PC-9 (cell line): ENCODE measurements around the gene VWA5A. TPM values are rescaled to one million over a fixed set of nuclear protein-coding genes. Genes with fewer than 3 reads are reported as not detected.

Experiments
- BruUV-seq: library from RNA; stranded (reverse); fragments of 400-500 nt; replicated peaks from 2 replicates; lab custom pipeline; 2021; lab: Mats Ljungman, UMichigan
- CTCF ChIA-PET: fragments of 300-600 bp; sonication (Branson Sonifier 250); formaldehyde crosslinking; loops from one replicate; lab custom pipeline; 2022; ENCODE audit warnings: antibody characterized with exemption; lab: Charles Lee
- POLR2A ChIA-PET: fragments of 300-600 bp; sonication (Branson Sonifier 250); formaldehyde crosslinking; loops from one replicate; lab custom pipeline; 2022; ENCODE audit warnings: antibody characterized with exemption; ENCODE audit not compliant: unreplicated experiment; lab: Charles Lee
- DNase-seq, 2 experiments: peaks; one replicate each; pipeline versions ENCODE4 v3.0.0 to v3.0.0-alpha.2; 2015 to 2022; ENCODE audit warnings: mixed read lengths in 1 of 2
- H2AFZ ChIP-seq: fragments of 200-600 bp; sonication (generic); 2 replicates; pipeline ENCODE4 v1.8.1; 2017; ENCODE audit warnings: antibody characterized with exemption
- H3F3A ChIP-seq: fragments of 200-600 bp; sonication (generic); 2 replicates; pipeline ENCODE4 v1.8.1; 2017; ENCODE audit warnings: antibody characterized with exemption, mild to moderate bottlenecking, low read depth; ENCODE audit not compliant: insufficient read depth
- H3K27ac ChIP-seq: fragments of 200-600 bp; sonication (generic); 2 replicates; pipeline ENCODE4 v1.6.1; 2016; ENCODE audit warnings: mixed run types
- H3K27me3 ChIP-seq: fragments of 200-600 bp; sonication (generic); 2 replicates; pipeline ENCODE4 v1.6.1; 2016; ENCODE audit warnings: low read depth, mixed run types; ENCODE audit not compliant: insufficient read depth
- H3K36me3 ChIP-seq: fragments of 200-600 bp; sonication (generic); 2 replicates; pipeline ENCODE4 v1.6.1; 2016; ENCODE audit warnings: low read depth, mixed run types
- H3K4me1 ChIP-seq: fragments of 200-600 bp; sonication (generic); replicated peaks from 2 replicates; pipeline ENCODE4 v1.6.1; 2016; ENCODE audit warnings: mixed run types; ENCODE audit not compliant: insufficient read depth
- H3K4me2 ChIP-seq: fragments of 200-600 bp; sonication (generic); 2 replicates; pipeline ENCODE4 v1.6.1; 2017; ENCODE audit warnings: mixed run types
- H3K4me3 ChIP-seq: fragments of 200-600 bp; sonication (generic); 2 replicates; pipeline ENCODE4 v1.6.1; 2016; ENCODE audit warnings: mixed run types
- H3K79me2 ChIP-seq: fragments of 200-600 bp; sonication (generic); 2 replicates; pipeline ENCODE4 v1.6.1; 2017; ENCODE audit warnings: low read depth, mixed run types
- H3K9me2 ChIP-seq: fragments of 200-600 bp; sonication (generic); 2 replicates; pipeline ENCODE4 v1.8.1; 2017; ENCODE audit warnings: mild to moderate bottlenecking; ENCODE audit not compliant: insufficient read depth
- H3K9me3 ChIP-seq: fragments of 200-600 bp; sonication (generic); 2 replicates; pipeline ENCODE4 v1.8.1; 2016; ENCODE audit warnings: low read depth; ENCODE audit not compliant: insufficient read depth
- H4K20me1 ChIP-seq: fragments of 200-600 bp; sonication (generic); 2 replicates; pipeline ENCODE4 v1.8.1; 2017; ENCODE audit not compliant: insufficient read depth
- EZH2 ChIP-seq: fragments of 200-600 bp; sonication (generic); IDR thresholded peaks from 2 replicates; pipeline ENCODE4 v1.8.0; 2017; ENCODE audit warnings: antibody characterized with exemption, low read depth
- intact Hi-C: fragments of 100-400 bp; cut with micrococcal nuclease; formaldehyde crosslinking; loops from one replicate; pipeline ENCODE4 v1.10.0; 2022; ENCODE audit not compliant: unreplicated experiment
- total RNA-seq: library from RNA; stranded (reverse); gene quantifications from 2 replicates; pipeline ENCODE4 v1.2.3, GENCODE V29; 2021
- TF ChIP-seq, protein P1 (sequence below): fragments of 200-600 bp; sonication (generic); conservative IDR thresholded peaks from 2 replicates; pipeline ENCODE4 v1.6.1; 2017; ENCODE audit warnings: mixed run types, antibody characterized with exemption, mild to moderate bottlenecking, moderate library complexity

VWA5A gene
- total RNA-seq, 1 experiment from 2014 or later: 2.7 TPM

GRCh38 chr11:124096364-124096763, 18.9 kb upstream of the VWA5A start:
- H3K36me3 ChIP-seq: no peaks in the 10 kb centered on the region
- H3K27me3 ChIP-seq: peaks cover 18% of the 10 kb centered on the region; the same call in 1 of the 2 replicates
- H3K9me3 ChIP-seq: no peaks in the 10 kb centered on the region
- TF ChIP-seq EZH2: no peak
- TF ChIP-seq, protein P1, sequence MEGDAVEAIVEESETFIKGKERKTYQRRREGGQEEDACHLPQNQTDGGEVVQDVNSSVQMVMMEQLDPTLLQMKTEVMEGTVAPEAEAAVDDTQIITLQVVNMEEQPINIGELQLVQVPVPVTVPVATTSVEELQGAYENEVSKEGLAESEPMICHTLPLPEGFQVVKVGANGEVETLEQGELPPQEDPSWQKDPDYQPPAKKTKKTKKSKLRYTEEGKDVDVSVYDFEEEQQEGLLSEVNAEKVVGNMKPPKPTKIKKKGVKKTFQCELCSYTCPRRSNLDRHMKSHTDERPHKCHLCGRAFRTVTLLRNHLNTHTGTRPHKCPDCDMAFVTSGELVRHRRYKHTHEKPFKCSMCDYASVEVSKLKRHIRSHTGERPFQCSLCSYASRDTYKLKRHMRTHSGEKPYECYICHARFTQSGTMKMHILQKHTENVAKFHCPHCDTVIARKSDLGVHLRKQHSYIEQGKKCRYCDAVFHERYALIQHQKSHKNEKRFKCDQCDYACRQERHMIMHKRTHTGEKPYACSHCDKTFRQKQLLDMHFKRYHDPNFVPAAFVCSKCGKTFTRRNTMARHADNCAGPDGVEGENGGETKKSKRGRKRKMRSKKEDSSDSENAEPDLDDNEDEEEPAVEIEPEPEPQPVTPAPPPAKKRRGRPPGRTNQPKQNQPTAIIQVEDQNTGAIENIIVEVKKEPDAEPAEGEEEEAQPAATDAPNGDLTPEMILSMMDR: no peak
- no peaks in the 10 kb centered on the region for H3F3A ChIP-seq
- H3K4me3 ChIP-seq: no peak overlapping the region
- no peaks in the 10 kb centered on the region for H4K20me1 ChIP-seq
- H3K9me2 ChIP-seq: no peaks in the 10 kb centered on the region
- no peak overlapping the region for H2AFZ ChIP-seq
- H3K4me1 ChIP-seq: no peaks in the 10 kb centered on the region
- CTCF ChIA-PET: no interaction called here
- no peak overlapping the region for H3K27ac ChIP-seq
- no peaks in the 10 kb centered on the region for H3K79me2 ChIP-seq
- BruUV-seq: no TSS peak
- intact Hi-C loops: no loop called here
- DNase-seq: no peak
- H3K4me2 ChIP-seq: no peak overlapping the region
- POLR2A ChIA-PET: no interaction called here

GRCh38 chr11:124098141-124098540, 17.1 kb upstream of the VWA5A start:
- Histone ChIP-seq H3K27ac (no peak overlapping the region), H3K27me3 (peaks cover 18% of the 10 kb centered on the region; the same call in 1 of the 2 replicates), H3K4me2 (no peak overlapping the region), H3K36me3 (no peaks in the 10 kb centered on the region), H2AFZ (no peak overlapping the region), H3K9me3 (no peaks in the 10 kb centered on the region), H3K79me2 (no peaks in the 10 kb centered on the region), H4K20me1 (no peaks in the 10 kb centered on the region), H3K4me3 (no peak overlapping the region), H3F3A (no peaks in the 10 kb centered on the region), H3K9me2 (no peaks in the 10 kb centered on the region), H3K4me1 (no peaks in the 10 kb centered on the region)
- no peak for TF ChIP-seq EZH2
- TF ChIP-seq, protein P1: no peak
- ChIA-PET POLR2A (no interaction called here), CTCF (no interaction called here)
- intact Hi-C loops: no loop called here
- DNase-seq: no peak
- no TSS peak for BruUV-seq

DNA sequence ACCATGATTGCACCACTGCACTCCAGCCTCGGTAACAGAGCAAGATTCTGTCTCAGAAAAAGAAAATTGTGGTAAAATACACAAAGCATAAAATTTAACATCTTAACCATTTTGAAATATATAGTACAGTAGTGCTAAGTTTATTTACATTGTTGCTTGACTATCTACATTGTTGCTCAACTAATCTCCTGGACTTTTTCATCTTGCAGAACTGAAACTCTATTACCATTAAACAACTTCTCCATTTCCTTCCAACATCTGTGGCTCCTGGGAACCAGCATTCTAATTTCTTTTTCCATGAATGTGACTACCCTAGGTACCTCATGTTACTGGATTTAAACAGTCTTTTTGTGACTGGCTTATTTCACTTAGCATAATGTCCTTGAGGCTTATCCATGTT, 13.5 kb upstream of the VWA5A start:
- H3K9me3 ChIP-seq: no peaks in the 10 kb centered on the region
- H3F3A ChIP-seq: no peaks in the 10 kb centered on the region
- H3K9me2 ChIP-seq: no peaks in the 10 kb centered on the region
- no peaks in the 10 kb centered on the region for H4K20me1 ChIP-seq
- no peak overlapping the region for H2AFZ ChIP-seq
- ChIA-PET POLR2A (no interaction called here), CTCF (no interaction called here)
- TF ChIP-seq EZH2: no peak
- TF ChIP-seq, protein P1: no peak
- H3K79me2 ChIP-seq: no peaks in the 10 kb centered on the region
- no peak for DNase-seq
- no peak overlapping the region for H3K27ac ChIP-seq
- peaks cover 11% of the 10 kb centered on the region; the same call in 1 of the 2 replicates for H3K27me3 ChIP-seq
- no peak overlapping the region for H3K4me2 ChIP-seq
- H3K4me1 ChIP-seq: no peaks in the 10 kb centered on the region
- no peaks in the 10 kb centered on the region for H3K36me3 ChIP-seq
- intact Hi-C loops: no loop called here
- BruUV-seq: no TSS peak
- H3K4me3 ChIP-seq: no peak overlapping the region
